Peyer's patch (tissue), 4 donors: ENCODE results near the gene UBQLN2.

Experiments used
- POLR2A ChIP-seq, 2 donors: fragments of 450-650 bp; IDR thresholded peaks; one replicate each; pipeline ENCODE4 v1.5.1; 2017; ENCODE audit warnings: antibody characterized with exemption in 2 of 2, mild to moderate bottlenecking in 2 of 2, moderate library complexity in 2 of 2
- TF ChIP-seq, protein P1 (sequence below), 6 experiments: fragments of 450-650 bp in 4 of 6; fragments of 200-600 bp in 2 of 6; sonication (generic) in 1 of 6; IDR thresholded peaks; one replicate each; pipeline ENCODE4 v1.5.1; 2017 to 2019; ENCODE audit warnings: antibody characterized with exemption in 6 of 6, mild to moderate bottlenecking in 3 of 6, moderate library complexity in 1 of 6

DNA sequence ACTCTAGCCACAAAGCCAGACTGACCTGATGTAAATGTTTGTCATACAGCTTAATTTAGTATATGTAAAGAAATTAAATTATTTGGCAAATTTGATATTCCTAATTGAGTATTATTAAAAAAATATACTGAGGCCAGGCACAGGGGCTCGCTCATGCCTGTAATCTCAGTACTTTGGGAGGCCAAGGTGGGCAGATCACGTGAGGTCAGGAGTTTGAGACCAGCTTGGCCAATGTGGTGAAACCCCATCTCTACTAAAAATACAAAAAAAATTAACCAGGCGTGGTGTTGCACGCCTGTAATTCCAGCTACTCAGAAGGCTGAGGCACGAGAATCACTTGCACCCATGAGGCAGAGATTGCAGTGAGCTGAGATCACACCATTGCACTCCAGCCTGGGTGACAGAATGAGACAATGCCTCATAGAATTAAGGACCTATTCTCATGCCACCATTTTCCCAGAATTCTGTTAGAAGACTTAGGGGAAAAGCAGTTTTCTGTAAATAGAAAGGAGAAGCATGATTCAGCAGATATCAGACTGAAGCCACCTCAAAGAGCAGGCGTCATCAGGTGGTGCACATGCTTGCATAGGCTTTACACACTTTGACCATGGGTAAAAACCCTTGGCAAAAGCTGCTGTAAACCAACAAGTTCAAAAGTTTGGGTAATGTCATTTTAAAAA lies 6.1 kb downstream of the UBQLN2 start:
- TF ChIP-seq, protein P1, sequence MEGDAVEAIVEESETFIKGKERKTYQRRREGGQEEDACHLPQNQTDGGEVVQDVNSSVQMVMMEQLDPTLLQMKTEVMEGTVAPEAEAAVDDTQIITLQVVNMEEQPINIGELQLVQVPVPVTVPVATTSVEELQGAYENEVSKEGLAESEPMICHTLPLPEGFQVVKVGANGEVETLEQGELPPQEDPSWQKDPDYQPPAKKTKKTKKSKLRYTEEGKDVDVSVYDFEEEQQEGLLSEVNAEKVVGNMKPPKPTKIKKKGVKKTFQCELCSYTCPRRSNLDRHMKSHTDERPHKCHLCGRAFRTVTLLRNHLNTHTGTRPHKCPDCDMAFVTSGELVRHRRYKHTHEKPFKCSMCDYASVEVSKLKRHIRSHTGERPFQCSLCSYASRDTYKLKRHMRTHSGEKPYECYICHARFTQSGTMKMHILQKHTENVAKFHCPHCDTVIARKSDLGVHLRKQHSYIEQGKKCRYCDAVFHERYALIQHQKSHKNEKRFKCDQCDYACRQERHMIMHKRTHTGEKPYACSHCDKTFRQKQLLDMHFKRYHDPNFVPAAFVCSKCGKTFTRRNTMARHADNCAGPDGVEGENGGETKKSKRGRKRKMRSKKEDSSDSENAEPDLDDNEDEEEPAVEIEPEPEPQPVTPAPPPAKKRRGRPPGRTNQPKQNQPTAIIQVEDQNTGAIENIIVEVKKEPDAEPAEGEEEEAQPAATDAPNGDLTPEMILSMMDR (IDR thresholded peaks at IDR 0.05) = no peak
- no peak for TF ChIP-seq POLR2A (IDR thresholded peaks at IDR 0.05)
